Spinal cord (tissue), 10 donors: ENCODE data around the gene SRRM3. TPM values are rescaled to one million over a fixed set of nuclear protein-coding genes. Genes with fewer than 3 reads are reported as not detected.
"Not testable (repeated sequence)": the region's sequence is repeated elsewhere in the genome, so short reads cannot be mapped to it uniquely, and the experiment has no call there.

ENCODE experiments used
- DNase-seq, 6 donors: peaks; one replicate each; pipeline versions ENCODE4 v3.0.0 to v3.0.0-alpha.2; 2013 to 2015; ENCODE audit warnings: low spot score in 6 of 6, low read depth in 4 of 6
- H3K27ac ChIP-seq: one replicate; pipeline ENCODE4 v1.5.1; 2013; ENCODE audit warnings: low read depth, low read length, control low read depth
- H3K27me3 ChIP-seq: one replicate; pipeline ENCODE4 v1.6.1; 2013; ENCODE audit warnings: low read length; ENCODE audit not compliant: control insufficient read depth, insufficient read depth
- H3K36me3 ChIP-seq: one replicate; pipeline ENCODE4 v1.6.1; 2013; ENCODE audit warnings: low read length; ENCODE audit not compliant: control insufficient read depth, insufficient read depth
- H3K4me1 ChIP-seq: one replicate; pipeline ENCODE4 v1.6.1; 2013; ENCODE audit warnings: low read length; ENCODE audit not compliant: control insufficient read depth, insufficient read depth
- H3K4me3 ChIP-seq: one replicate; pipeline ENCODE4 v1.5.1; 2013; ENCODE audit warnings: low read depth, low read length, control low read depth
- H3K9me3 ChIP-seq: one replicate; pipeline ENCODE4 v1.6.1; 2013; ENCODE audit warnings: low read length; ENCODE audit not compliant: control insufficient read depth, insufficient read depth
- WGBS: methylation state at CpG from one replicate; pipeline ENCODE4 v1.1.5; 2013; ENCODE audit warnings: missing lambda C conversion rate; ENCODE audit not compliant: insufficient coverage; 5-methylcytosine and 5-hydroxymethylcytosine counted together
- polyA plus RNA-seq, 2 donors: library from polyadenylated mRNA; unstranded; fragments of 120-200 nt; gene quantifications; one replicate each; pipeline ENCODE4 v1.2.1, GENCODE V29; 2013; ENCODE audit not compliant: insufficient read length in 2 of 2
- total RNA-seq, 2 donors: library from RNA; depleted of rRNA in 1 of 2; stranded (reverse); fragments of 120-200 nt in 1 of 2; fragments of >200 nt in 1 of 2; gene quantifications; one replicate each; pipeline versions ENCODE4 v1.2.3 to v1.2.4, GENCODE V29; 2013 to 2014
- donor health status: healthy.

SRRM3 gene
- total and polyA plus RNA-seq, 4 donors = 7.2 to 80.0 (median 27.4) TPM

DNA sequence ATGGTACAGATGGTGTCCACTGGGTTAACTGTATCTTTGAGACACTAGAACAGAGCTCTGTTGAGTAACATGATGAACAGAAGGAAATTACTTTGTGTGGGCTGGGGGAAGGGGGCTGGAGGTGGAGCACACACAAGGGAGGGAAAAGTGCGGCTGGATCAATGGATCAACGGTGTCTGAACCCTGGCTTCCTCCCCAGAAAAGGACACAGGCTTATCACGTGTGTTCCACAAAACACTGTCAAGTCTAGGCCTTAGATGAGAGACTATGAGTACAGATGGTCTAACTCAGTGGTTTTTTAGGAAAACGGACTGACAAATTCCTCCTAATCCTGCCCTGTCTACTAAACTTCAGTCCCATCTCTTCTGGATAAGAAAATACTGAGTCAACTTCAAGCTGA, 128.6 kb downstream of the SRRM3 start:
- Histone ChIP-seq H3K36me3 (peaks cover 34% of the 10 kb centered on the region), H3K4me1 (peaks cover 4% of the 10 kb centered on the region), H3K27me3 (no peaks in the 10 kb centered on the region), H3K4me3 (no peak overlapping the region), H3K27ac (no peak overlapping the region), H3K9me3 (no peaks in the 10 kb centered on the region)
- 73% methylated on average over 3 of the region's 4 CpGs for WGBS
- no peak for DNase-seq

DNA sequence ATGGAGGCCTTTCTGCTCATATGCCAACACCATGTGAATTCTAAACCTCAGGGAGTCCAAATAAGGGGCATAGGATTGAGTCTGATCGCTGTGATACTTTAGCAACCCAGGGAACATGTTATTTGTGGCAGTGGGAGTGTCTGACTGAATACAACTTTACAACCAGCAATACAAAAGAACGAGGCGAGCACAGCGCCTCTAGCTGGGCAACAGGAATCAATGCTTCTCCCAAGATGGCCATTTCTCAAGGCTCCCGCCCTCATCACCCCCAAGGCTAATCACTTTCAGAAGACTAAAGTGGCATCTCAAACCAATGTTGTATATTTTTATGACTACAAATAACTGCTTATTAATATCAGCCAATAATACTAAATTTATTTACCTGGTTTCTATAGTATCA, 129.0 kb downstream of the SRRM3 start:
- Histone ChIP-seq H3K27ac (no peak overlapping the region), H3K4me3 (no peak overlapping the region), H3K9me3 (no peaks in the 10 kb centered on the region), H3K36me3 (peaks cover 30% of the 10 kb centered on the region), H3K4me1 (peaks cover 4% of the 10 kb centered on the region), H3K27me3 (no peaks in the 10 kb centered on the region)
- no peak for DNase-seq
- WGBS = no CpG with 5 or more reads among the region's 5 CpGs

DNA sequence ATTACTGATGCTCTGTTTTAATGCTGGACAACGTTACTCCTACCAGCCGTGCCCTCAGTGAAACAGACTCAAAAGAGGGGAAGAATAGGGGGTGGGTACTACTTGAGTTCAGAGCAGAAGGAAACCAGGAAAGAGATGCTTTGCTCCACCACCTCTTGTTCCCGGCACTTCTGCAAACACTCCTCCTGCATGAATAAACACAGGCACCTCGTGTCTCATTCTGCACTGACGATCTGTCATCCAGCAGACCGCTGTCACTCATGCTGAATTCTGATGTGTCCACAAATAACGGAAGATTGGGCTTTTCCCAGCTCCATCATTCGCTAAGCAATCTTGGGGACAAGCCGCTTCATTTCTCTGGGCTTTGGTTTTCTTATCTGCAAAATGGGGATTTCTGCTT, 130.4 kb downstream of the SRRM3 start:
- no peak overlapping the region for H3K27ac ChIP-seq
- WGBS = 63% methylated on average over 1 of the region's 9 CpGs
- H3K36me3 ChIP-seq = peaks cover 24% of the 10 kb centered on the region
- no peak overlapping the region for H3K4me3 ChIP-seq
- H3K27me3 ChIP-seq = no peaks in the 10 kb centered on the region
- DNase-seq = no peak
- H3K9me3 ChIP-seq = no peaks in the 10 kb centered on the region
- H3K4me1 ChIP-seq = peaks cover 4% of the 10 kb centered on the region

GRCh38 chr7:76333511-76334101, 131.9 kb downstream of the SRRM3 start:
- no peaks in the 10 kb centered on the region for H3K27me3 ChIP-seq
- no peaks in the 10 kb centered on the region for H3K9me3 ChIP-seq
- peaks cover 4% of the 10 kb centered on the region for H3K4me1 ChIP-seq
- WGBS = 87% methylated on average over 9 of the region's 14 CpGs
- no peak overlapping the region for H3K27ac ChIP-seq
- H3K36me3 ChIP-seq = peaks cover 20% of the 10 kb centered on the region
- no peak overlapping the region for H3K4me3 ChIP-seq
- no peak for DNase-seq

DNA sequence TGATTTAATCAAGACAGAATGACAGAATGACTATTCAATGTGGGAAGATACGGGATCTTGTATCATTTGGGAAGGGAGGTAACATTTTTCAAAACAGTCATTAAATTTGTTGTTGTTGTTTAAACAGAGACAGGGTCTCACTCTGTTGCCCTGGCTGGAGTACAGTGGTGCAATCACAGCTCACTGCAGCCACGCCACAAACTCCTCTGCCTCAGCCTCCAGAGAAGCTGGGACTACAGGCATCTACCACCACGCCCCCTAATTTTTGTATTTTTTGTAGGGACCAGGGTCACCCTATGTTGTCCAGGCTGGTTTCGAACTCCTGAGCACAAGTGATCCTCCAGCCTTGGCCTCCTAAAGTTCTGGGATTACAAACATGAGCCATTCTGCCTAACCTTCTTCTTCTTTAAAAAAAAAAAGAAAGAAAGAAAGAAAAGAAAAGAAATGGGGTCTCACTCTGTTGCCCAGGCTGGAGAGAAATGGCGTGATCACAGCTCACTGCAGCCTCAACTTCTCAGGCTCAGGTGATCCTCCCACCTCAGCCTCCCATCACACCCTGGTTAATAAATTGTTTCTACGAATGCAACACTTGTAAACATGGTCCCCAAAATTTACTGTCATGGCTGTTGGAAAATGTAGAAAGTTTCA, 132.7 kb downstream of the SRRM3 start:
- H3K4me1 ChIP-seq = peaks cover 4% of the 10 kb centered on the region
- DNase-seq = no peak

DNA sequence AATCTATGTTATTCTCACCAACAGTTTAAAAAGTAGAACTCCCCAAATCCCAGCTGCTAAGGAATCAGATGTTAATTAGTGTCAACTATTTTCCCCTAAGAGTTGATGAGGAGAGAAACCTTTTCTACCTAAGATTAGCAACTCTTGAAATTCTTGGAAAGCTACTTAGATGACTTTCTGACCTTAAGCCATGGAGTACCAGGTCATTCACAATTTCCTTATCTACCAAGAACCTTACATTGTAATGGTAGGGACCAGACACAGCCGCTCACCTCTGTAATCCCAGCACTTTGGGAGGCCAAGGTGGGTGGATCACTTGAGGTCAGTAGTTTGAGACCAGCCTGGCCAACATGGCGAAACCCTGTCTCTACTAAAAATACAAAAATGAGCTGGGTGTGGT, 133.7 kb downstream of the SRRM3 start:
- not testable (repeated sequence) for H3K4me1 ChIP-seq, H3K27me3 ChIP-seq, H3K4me3 ChIP-seq, H3K9me3 ChIP-seq, H3K36me3 ChIP-seq, DNase-seq, H3K27ac ChIP-seq
- WGBS = no CpG with 5 or more reads among the region's 2 CpGs

More for the DNA sequence above, 132.7 kb downstream of the SRRM3 start:
- H3K9me3 ChIP-seq = no peaks in the 10 kb centered on the region
- H3K27me3 ChIP-seq = no peaks in the 10 kb centered on the region
- H3K27ac ChIP-seq = no peak overlapping the region
- 80% methylated on average over 1 of the region's 6 CpGs for WGBS
- no peak overlapping the region for H3K4me3 ChIP-seq
- H3K36me3 ChIP-seq = peaks cover 13% of the 10 kb centered on the region

DNA sequence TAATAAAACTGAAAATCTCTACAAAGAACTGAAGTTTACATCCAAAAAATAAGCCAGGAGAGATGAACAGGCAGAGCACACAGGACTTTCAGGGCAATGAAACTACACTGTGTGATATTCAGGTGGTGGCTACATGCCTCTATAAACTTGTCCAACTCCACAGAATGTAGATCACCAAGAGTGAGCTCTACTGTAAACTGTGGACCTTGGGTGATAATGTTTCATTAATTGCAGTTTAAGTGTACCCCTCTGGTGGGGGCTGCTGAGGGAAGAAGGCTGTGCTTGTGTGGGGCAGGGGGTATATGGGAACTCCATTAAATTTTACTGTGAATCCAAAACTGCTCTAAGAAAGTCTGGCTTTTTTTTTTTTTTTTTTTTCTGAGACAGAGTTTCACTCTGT, 134.4 kb downstream of the SRRM3 start:
- Histone ChIP-seq H3K27ac (no peak overlapping the region), H3K36me3 (peaks cover 9% of the 10 kb centered on the region), H3K4me3 (no peak overlapping the region), H3K27me3 (no peaks in the 10 kb centered on the region), H3K9me3 (no peaks in the 10 kb centered on the region), H3K4me1 (peaks cover 7% of the 10 kb centered on the region)
- DNase-seq = no peak

Other genes starting within 250 kb of the SRRM3 start
- 10 to 100 TPM; 17.2 to 29.3 TPM for gene TMEM120A, start 207.3 kb upstream of the SRRM3 start, total RNA-seq
- gene TMEM120A, start 207.3 kb upstream of the SRRM3 start, polyA plus RNA-seq = 100 to 1,000 TPM in 1 of 2 donors, 10 to 100 TPM in 1; 95.4 to 104 TPM
- 10 to 100 TPM; 22.7 to 31.9 TPM for gene STYXL1, start 153.9 kb upstream of the SRRM3 start, total RNA-seq
- 10 to 100 TPM; 26.8 to 34.0 TPM for gene STYXL1, start 153.9 kb upstream of the SRRM3 start, polyA plus RNA-seq
- 10 to 100 TPM; 54.6 to 67.4 TPM for gene MDH2, start 153.8 kb upstream of the SRRM3 start, total RNA-seq
- 100 to 1,000 TPM; 264 to 276 TPM for gene MDH2, start 153.8 kb upstream of the SRRM3 start, polyA plus RNA-seq
- gene HSPB1, start 100.8 kb downstream of the SRRM3 start, total RNA-seq = 10 to 100 TPM; 17.4 to 55.2 TPM
- 100 to 1,000 TPM; 201 to 214 TPM for gene HSPB1, start 100.8 kb downstream of the SRRM3 start, polyA plus RNA-seq
- gene YWHAG, start 157.1 kb downstream of the SRRM3 start, total RNA-seq = 100 to 1,000 TPM in 1 of 2 donors, 10 to 100 TPM in 1; 72.6 to 428 TPM
- gene YWHAG, start 157.1 kb downstream of the SRRM3 start, polyA plus RNA-seq = 100 to 1,000 TPM; 574 to 669 TPM
- gene SSC4D, start 207.8 kb downstream of the SRRM3 start, total RNA-seq = 1 to 10 TPM; 1.9 to 3.1 TPM
- gene SSC4D, start 207.8 kb downstream of the SRRM3 start, polyA plus RNA-seq = 1 to 10 TPM; 3.1 to 4.3 TPM
- gene ZP3, start 223.1 kb downstream of the SRRM3 start, total RNA-seq = 1 to 10 TPM in 1 of 2 donors, under 1 TPM in 1; 0.59 to 2.3 TPM
- gene ZP3, start 223.1 kb downstream of the SRRM3 start, polyA plus RNA-seq = 1 to 10 TPM; 1.1 to 1.5 TPM